ENCODE data around the gene GLT8D1. TPM values are rescaled to one million over a fixed set of nuclear protein-coding genes. Genes with fewer than 3 reads are reported as not detected.
A peak's percentile ranks its signal among the peaks of the same experiment; 100 is the strongest.

Gene GLT8D1
- total RNA-seq, 1 donor from 2014 or later = 72.7 TPM

DNA sequence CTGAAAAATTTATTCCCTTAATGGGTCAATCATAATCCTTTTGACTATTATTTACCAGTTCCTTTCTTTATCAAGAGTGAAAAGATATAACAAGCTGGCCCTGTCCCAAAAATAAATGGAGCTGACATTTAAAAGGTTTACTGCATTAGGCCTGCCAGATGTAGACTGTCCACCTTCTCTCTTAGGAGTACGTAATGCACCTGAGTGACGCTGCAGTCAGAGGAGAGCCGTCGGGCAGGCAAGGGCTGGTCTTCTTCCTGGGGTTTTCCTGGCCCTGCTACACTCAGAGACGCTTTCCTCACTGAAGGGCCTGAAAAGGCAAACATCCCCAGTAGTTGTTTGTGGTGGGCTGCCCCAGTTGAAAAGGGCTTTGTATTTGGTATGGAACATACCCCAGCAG, 37.6 kb upstream of the GLT8D1 start:
- Mint-ChIP-seq H3K4me1 (ENCODE audit: unreplicated experiment) (no peaks in the 10 kb centered on the region), H3K36me3 (peaks cover 24% of the 10 kb centered on the region), H3K27ac (no peak overlapping the region), H3K4me3 (no peak overlapping the region), H3K9me3 (no peaks in the 10 kb centered on the region), H3K27me3 (no peaks in the 10 kb centered on the region)
- no peak for DNase-seq (ENCODE audit: extremely low spot score, unreplicated experiment)
- TF ChIP-seq, protein P1, sequence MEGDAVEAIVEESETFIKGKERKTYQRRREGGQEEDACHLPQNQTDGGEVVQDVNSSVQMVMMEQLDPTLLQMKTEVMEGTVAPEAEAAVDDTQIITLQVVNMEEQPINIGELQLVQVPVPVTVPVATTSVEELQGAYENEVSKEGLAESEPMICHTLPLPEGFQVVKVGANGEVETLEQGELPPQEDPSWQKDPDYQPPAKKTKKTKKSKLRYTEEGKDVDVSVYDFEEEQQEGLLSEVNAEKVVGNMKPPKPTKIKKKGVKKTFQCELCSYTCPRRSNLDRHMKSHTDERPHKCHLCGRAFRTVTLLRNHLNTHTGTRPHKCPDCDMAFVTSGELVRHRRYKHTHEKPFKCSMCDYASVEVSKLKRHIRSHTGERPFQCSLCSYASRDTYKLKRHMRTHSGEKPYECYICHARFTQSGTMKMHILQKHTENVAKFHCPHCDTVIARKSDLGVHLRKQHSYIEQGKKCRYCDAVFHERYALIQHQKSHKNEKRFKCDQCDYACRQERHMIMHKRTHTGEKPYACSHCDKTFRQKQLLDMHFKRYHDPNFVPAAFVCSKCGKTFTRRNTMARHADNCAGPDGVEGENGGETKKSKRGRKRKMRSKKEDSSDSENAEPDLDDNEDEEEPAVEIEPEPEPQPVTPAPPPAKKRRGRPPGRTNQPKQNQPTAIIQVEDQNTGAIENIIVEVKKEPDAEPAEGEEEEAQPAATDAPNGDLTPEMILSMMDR (conservative IDR thresholded peaks at IDR 0.05) = no peak

DNA sequence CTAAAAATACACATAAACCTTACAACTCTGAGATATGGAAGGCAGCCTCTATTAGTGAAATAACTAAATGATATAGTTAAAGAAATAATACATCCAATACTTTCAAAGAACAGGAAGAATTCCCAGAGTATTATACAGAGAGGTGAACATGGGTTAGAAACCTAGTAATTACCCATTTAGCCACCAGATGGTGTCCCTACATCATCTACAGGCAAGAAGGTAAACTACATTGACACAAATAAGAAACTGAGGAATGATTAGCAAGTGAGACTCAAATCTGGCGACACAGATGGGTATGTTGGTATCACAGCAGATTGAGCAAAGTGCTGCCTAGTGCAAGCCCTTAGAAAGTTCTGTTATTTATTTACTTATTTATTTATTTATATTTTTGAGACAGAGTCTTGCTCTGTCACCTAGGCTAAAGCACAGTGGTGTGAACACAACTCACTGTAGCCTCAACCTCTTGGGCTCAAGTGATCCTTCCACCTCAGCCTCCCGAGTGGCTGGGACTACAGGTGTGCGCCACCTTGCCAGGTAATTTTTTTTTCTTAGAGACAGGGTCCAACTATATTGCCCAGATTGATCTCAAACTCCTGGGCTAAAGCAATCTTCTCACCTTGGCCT, 36.9 kb upstream of the GLT8D1 start:
- Mint-ChIP-seq H3K4me3 (no peak overlapping the region), H3K9me3 (no peaks in the 10 kb centered on the region), H3K27me3 (no peaks in the 10 kb centered on the region), H3K27ac (no peak overlapping the region), H3K4me1 (ENCODE audit: unreplicated experiment) (no peaks in the 10 kb centered on the region), H3K36me3 (peaks cover 25% of the 10 kb centered on the region)
- no peak for DNase-seq (ENCODE audit: extremely low spot score, unreplicated experiment)
- TF ChIP-seq, protein P1 (conservative IDR thresholded peaks at IDR 0.05) = peak; percentile 72

DNA sequence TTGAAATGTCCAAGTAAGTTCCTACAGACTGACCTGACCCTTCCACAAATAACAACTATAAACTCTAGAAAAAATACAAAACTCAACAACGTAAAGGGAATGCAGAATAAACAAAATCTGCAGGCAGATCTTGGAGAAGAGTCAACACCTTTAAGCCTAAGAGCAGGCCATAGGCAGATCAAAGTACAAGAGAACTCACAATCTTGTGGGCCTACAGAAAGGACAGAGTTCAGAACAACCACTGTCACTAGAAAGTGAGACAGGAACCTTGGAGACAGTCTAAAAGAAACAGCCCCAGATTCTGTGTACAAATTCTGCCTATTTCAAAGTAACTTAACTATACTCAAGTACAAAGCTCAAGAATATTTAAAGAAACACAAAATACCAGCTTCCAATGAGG, 34.1 kb upstream of the GLT8D1 start:
- Mint-ChIP-seq H3K36me3 (peaks cover 32% of the 10 kb centered on the region), H3K27ac (no peak overlapping the region), H3K27me3 (no peaks in the 10 kb centered on the region), H3K4me1 (ENCODE audit: unreplicated experiment) (no peaks in the 10 kb centered on the region), H3K4me3 (no peak overlapping the region), H3K9me3 (no peaks in the 10 kb centered on the region)
- no peak for DNase-seq (ENCODE audit: extremely low spot score, unreplicated experiment)
- TF ChIP-seq, protein P1 (conservative IDR thresholded peaks at IDR 0.05) = no peak

DNA sequence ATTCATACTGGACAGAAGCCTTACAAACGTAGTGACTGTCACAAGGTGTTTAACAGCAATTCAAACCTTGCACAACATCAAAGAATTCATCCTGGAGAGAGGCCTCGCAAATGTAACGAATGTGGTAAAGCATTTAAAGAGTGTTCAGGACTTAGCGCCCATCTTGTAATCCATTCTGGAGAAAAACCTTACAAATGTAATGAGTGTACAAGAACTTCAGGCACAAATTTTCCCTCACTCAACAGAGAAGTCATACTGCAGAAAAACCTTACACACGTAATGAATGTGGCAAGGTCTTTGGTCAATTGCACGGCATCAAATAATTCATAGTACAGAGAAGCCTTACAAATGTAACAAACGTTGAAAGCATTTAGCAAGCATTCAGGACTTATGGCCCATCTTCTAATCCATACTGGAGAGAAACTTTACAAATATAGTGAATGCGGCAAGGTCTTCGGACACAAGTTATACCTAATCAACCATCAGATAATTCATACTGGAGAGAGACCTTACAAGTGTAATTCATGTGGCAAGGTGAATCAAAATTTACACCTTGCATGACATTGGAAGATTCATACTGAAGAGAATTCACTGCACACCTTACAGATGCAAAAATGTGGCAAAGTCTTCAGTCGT, 27.8 kb upstream of the GLT8D1 start:
- TF ChIP-seq, protein P1 (conservative IDR thresholded peaks at IDR 0.05) = no peak

DNA sequence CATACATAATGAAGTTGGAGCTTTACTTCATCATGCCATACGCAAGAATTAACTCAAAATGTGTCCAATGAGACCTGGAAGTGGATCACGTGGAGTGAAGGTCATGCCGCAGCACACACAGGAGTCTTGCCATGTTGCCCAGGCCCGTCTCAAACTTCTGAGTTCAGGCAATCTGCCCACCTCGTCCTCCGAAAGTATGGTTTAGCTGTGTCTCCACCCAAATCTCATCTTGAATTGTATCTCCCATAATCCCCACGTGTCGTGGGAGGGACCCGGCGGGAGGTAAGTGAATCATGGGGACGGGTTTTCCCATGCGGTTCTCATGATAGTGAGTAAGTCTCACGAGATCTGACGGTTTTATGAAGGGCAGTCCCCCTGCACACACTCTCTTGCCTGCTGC, 26.0 kb upstream of the GLT8D1 start:
- H3K27me3 Mint-ChIP-seq = no peaks in the 10 kb centered on the region
- no peak overlapping the region for H3K4me3 Mint-ChIP-seq
- H3K27ac Mint-ChIP-seq = no peak overlapping the region
- no peaks in the 10 kb centered on the region for H3K4me1 Mint-ChIP-seq (ENCODE audit: unreplicated experiment)
- TF ChIP-seq, protein P1 (conservative IDR thresholded peaks at IDR 0.05) = no peak
- H3K36me3 Mint-ChIP-seq = peaks cover 71% of the 10 kb centered on the region
- no peaks in the 10 kb centered on the region for H3K9me3 Mint-ChIP-seq
- peak; percentile 44 for DNase-seq (ENCODE audit: extremely low spot score, unreplicated experiment)

More for the DNA sequence above, 27.8 kb upstream of the GLT8D1 start:
- no peaks in the 10 kb centered on the region for H3K4me1 Mint-ChIP-seq (ENCODE audit: unreplicated experiment)
- peaks cover 65% of the 10 kb centered on the region for H3K36me3 Mint-ChIP-seq
- no peak for DNase-seq (ENCODE audit: extremely low spot score, unreplicated experiment)
- no peak overlapping the region for H3K27ac Mint-ChIP-seq
- no peaks in the 10 kb centered on the region for H3K27me3 Mint-ChIP-seq
- no peaks in the 10 kb centered on the region for H3K9me3 Mint-ChIP-seq
- no peak overlapping the region for H3K4me3 Mint-ChIP-seq

All from type B pancreatic cell (in vitro differentiated cells).